ENCODE measurements around the gene MRPS24. TPM values are rescaled to one million over a fixed set of nuclear protein-coding genes. Genes with fewer than 3 reads are reported as not detected.

Gene MRPS24
- total RNA-seq, 1 experiment from 2014 or later, result 156 TPM

DNA sequence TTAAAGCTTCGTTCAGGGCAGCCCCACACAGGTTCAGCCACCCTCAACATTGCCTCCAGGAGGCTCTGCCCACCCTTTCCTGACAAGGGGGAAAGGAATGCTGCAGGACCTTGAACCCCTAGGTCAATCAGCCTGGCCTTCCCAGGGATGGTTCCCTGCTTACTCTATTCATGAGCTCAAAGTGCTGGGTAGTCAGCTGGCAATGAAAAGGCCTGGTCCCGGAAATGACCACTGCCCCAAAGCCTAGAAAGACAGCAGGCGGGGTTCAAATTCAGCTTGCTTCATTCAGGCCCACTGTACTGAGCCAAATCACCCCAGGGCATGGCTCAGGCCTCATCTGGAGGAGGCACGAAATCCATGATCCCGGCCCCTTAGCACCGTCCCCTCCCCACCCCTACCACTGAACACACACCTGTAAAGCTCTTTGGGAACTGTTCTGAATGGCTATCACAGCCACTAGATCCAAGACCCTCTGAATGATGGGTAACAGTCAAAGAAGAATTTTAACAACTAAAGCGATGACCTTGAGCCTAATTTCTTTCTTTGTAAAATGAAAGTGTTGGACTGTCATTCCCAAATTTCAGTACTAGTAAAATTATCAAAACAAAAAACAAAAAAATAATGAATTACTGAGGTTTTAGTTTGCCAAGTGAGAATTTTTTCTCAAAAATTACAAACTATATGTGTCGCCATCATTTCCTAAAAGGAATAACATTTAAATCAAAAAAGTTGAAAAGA is 36.1 kb upstream of the MRPS24 start:
- no peak overlapping the region for H2AFZ ChIP-seq (ENCODE audit: low read depth, low read length, poor library complexity, severe bottlenecking)

More for the DNA sequence above, 36.1 kb upstream of the MRPS24 start:
- ChIA-PET CTCF (no interaction called here), POLR2A (interaction anchor here (1.2 kb wide), 1 partner anchor 17 kb away, joined by 3 read pairs; no protein-coding TSS in a partner anchor), RAD21 (ENCODE audit: low non-redundant PET in 1 of 2, low total read pairs in 2 of 2, uncharacterized antibody in 2 of 2, unreplicated experiment in 2 of 2) (interaction anchor here in 1 of 2 experiments (0.6 kb wide), 1 partner anchor 226 kb away, joined by 4 read pairs; no protein-coding TSS in a partner anchor)
- Histone ChIP-seq H3K36me3 (ENCODE audit: control insufficient read depth in 1 of 2, insufficient read depth in 2 of 2, low read length in 2 of 2) (no peaks in the 10 kb centered on the region), H3K27me3 (ENCODE audit: insufficient read depth, low read length) (no peaks in the 10 kb centered on the region), H3K27ac (ENCODE audit: low read depth, low read length) (peak overlapping the region; percentile 76), H3K9me3 (ENCODE audit: control insufficient read depth in 1 of 2, insufficient read depth in 1 of 2, low read depth in 1 of 2, low read length in 2 of 2) (no peaks in the 10 kb centered on the region), H3K4me1 (ENCODE audit: control insufficient read depth in 1 of 2, insufficient read depth in 2 of 2, low read length in 2 of 2) (peaks cover 13 to 24% of the 10 kb centered on the region in 2 experiments), H3K4me2 (ENCODE audit: low read length) (peak overlapping the region; percentile 89), H3K9me2 (ENCODE audit: insufficient read depth) (no peaks in the 10 kb centered on the region), H3K9ac (ENCODE audit: low read length) (peak overlapping the region; percentile 71), H4K20me1 (ENCODE audit: insufficient read depth) (no peaks in the 10 kb centered on the region), H3K79me2 (ENCODE audit: insufficient read depth, low read length) (peaks cover 56% of the 10 kb centered on the region), H3K4me3 (replicated peaks in 1 of 2; ENCODE audit: low read depth in 1 of 2, low read length in 2 of 2) (peak overlapping the region; percentile 75 to 80)
- intact Hi-C loops (cut with micrococcal nuclease), result no loop called here
- TF ChIP-seq, protein P1, sequence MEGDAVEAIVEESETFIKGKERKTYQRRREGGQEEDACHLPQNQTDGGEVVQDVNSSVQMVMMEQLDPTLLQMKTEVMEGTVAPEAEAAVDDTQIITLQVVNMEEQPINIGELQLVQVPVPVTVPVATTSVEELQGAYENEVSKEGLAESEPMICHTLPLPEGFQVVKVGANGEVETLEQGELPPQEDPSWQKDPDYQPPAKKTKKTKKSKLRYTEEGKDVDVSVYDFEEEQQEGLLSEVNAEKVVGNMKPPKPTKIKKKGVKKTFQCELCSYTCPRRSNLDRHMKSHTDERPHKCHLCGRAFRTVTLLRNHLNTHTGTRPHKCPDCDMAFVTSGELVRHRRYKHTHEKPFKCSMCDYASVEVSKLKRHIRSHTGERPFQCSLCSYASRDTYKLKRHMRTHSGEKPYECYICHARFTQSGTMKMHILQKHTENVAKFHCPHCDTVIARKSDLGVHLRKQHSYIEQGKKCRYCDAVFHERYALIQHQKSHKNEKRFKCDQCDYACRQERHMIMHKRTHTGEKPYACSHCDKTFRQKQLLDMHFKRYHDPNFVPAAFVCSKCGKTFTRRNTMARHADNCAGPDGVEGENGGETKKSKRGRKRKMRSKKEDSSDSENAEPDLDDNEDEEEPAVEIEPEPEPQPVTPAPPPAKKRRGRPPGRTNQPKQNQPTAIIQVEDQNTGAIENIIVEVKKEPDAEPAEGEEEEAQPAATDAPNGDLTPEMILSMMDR (IDR thresholded peaks at IDR 0.05 in 2 of 3, conservative IDR thresholded peaks at IDR 0.05 in 1 of 3; ENCODE audit: borderline replicate concordance in 1 of 3, insufficient read depth in 1 of 3, low read depth in 2 of 3, low read length in 2 of 3), result no peak
- no peak for TF ChIP-seq JUND (IDR thresholded peaks at IDR 0.05)
- TF ChIP-seq, protein P2, sequence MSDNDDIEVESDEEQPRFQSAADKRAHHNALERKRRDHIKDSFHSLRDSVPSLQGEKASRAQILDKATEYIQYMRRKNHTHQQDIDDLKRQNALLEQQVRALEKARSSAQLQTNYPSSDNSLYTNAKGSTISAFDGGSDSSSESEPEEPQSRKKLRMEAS (IDR thresholded peaks at IDR 0.05), result 0 out of 2 replicates have a peak, but pooled peaks have one; percentile 3
- TF ChIP-seq CBX3 (IDR thresholded peaks at IDR 0.05; ENCODE audit: low read depth), result no peak
- ATAC-seq, result peak; percentile 49
- DNase-seq (ENCODE audit: low read depth, low spot score), result peak; percentile 13
- BruUV-seq (replicated peaks), result no TSS peak
